ENCODE data around the gene DCAF5. TPM values are rescaled to one million over a fixed set of nuclear protein-coding genes. Genes with fewer than 3 reads are reported as not detected.

Gene DCAF5
- total and polyA plus RNA-seq, 2 of the 8 experiments (the other 6 are each of a cell fraction or from before 2014, with no cell fraction given): 24.3 to 31.0 TPM

GRCh38 chr14:69008421-69008884, 144.5 kb downstream of the DCAF5 start:
- Histone ChIP-seq H3K23ac (ENCODE audit: insufficient read length) (no peak overlapping the region), H3K4me3 (ENCODE audit: extremely low read depth in 1 of 4, insufficient read depth in 2 of 4, low read depth in 3 of 4, low read length in 4 of 4) (no peak overlapping the region), H3K14ac (ENCODE audit: insufficient read length) (no peak overlapping the region), H3K36me3 (ENCODE audit: control insufficient read depth in 2 of 4, insufficient read depth in 4 of 4, low read length in 3 of 4) (no peaks in the 10 kb centered on the region), H3K4me1 (replicated peaks in 1 of 4; ENCODE audit: control insufficient read depth in 3 of 4, insufficient read depth in 4 of 4, low read length in 3 of 4) (peaks cover 3 to 18% (median 11%) of the 10 kb centered on the region in 4 experiments), H3K9me3 (ENCODE audit: insufficient read depth in 2 of 2, low read depth in 1 of 2, low read length in 1 of 2) (no peaks in the 10 kb centered on the region), H4K91ac (replicated peaks; ENCODE audit: insufficient read length, low read length) (no peak overlapping the region), H2BK20ac (ENCODE audit: low read length) (no peak overlapping the region), H3K4me2 (ENCODE audit: insufficient read depth in 1 of 2, low read depth in 2 of 2, low read length in 2 of 2) (no peak overlapping the region), H3K79me2 (ENCODE audit: control insufficient read depth in 1 of 2, insufficient read depth in 2 of 2, low read length in 2 of 2) (no peaks in the 10 kb centered on the region), H3K27ac (ENCODE audit: low read depth, low read length) (no peak overlapping the region), H3K9ac (replicated peaks in 1 of 4; ENCODE audit: extremely low read depth in 1 of 4, low read depth in 3 of 4, low read length in 3 of 4) (no peak overlapping the region), H2BK15ac (ENCODE audit: low read length) (no peak overlapping the region), H4K8ac (ENCODE audit: extremely low read depth, insufficient read depth, low read length) (peak overlapping the region; percentile 69; the same call in 1 of the 2 replicates), H3K18ac (ENCODE audit: extremely low read depth, low read length) (no peak overlapping the region), H2BK12ac (ENCODE audit: low read depth, low read length) (no peak overlapping the region), H2BK120ac (replicated peaks; ENCODE audit: low read depth, low read length) (no peak overlapping the region), H3K4ac (replicated peaks; ENCODE audit: insufficient read length, low read depth, low read length) (no peak overlapping the region), H3K56ac (replicated peaks; ENCODE audit: insufficient read length, low read depth, low read length) (no peak overlapping the region), H2BK5ac (ENCODE audit: low read depth, low read length) (no peak overlapping the region), H2AFZ (ENCODE audit: low read length) (no peak overlapping the region), H4K20me1 (replicated peaks in 1 of 2; ENCODE audit: control insufficient read depth in 1 of 2, insufficient read depth in 2 of 2, low read length in 2 of 2) (no peaks in the 10 kb centered on the region), H3K79me1 (ENCODE audit: low read depth, low read length) (no peaks in the 10 kb centered on the region), H4K5ac (ENCODE audit: insufficient read length, low read depth, low read length) (no peak overlapping the region), H3K27me3 (replicated peaks in 1 of 4; ENCODE audit: control insufficient read depth in 3 of 4, extremely low read depth in 1 of 4, insufficient read depth in 3 of 4, low read length in 3 of 4) (no peaks in the 10 kb centered on the region), H3K23me2 (ENCODE audit: low read depth, low read length) (no peaks in the 10 kb centered on the region; the same call in 1 of the 2 replicates), H2AK5ac (ENCODE audit: low read depth, low read length) (no peak overlapping the region)
- DNase-seq (ENCODE audit: low read depth in 1 of 2, low spot score in 2 of 2) (no peak), FAIRE-seq (no peak)
- ChIA-PET CTCF (ENCODE audit: partially characterized antibody) (interaction anchor here (0.7 to 2.7 kb wide), 4 partner anchors 26 to 32 kb away, joined by 3 to 10 read pairs (median 4); no protein-coding TSS in a partner anchor), POLR2A (ENCODE audit: partially characterized antibody) (interaction anchor here (1.5 kb wide), 1 partner anchor 33 kb away, joined by 3 read pairs; no protein-coding TSS in a partner anchor)
- TF ChIP-seq RNF2 (IDR thresholded peaks at IDR 0.05; ENCODE audit: borderline replicate concordance, low read depth, low read length, missing control alignments, poor library complexity, severe bottlenecking) (no peak), CBX5 (IDR thresholded peaks at IDR 0.05; ENCODE audit: low read depth, low read length) (no peak), CHD2 (IDR thresholded peaks at IDR 0.05; ENCODE audit: low read length) (no peak), POU5F1 (IDR thresholded peaks at IDR 0.05; ENCODE audit: low read depth, low read length) (no peak), NRF1 (IDR thresholded peaks at IDR 0.05; ENCODE audit: low read depth, low read length) (no peak), TCF12 (IDR thresholded peaks at IDR 0.05; ENCODE audit: low read depth, low read length) (no peak), BRCA1 (IDR thresholded peaks at IDR 0.05; ENCODE audit: low read depth, low read length) (no peak)
- 90% methylated on average over 1 of the region's 1 CpG; no CpG with 5 or more reads in 1 of the 2 experiments for WGBS, 2 experiments (ENCODE audit: extremely low coverage in 1 of 2, insufficient coverage in 1 of 2, insufficient read length in 1 of 2, insufficient replicate concordance in 2 of 2, low coverage in 1 of 2, low lambda C conversion rate in 2 of 2, missing lambda C conversion rate in 1 of 2)
